ENCODE data around the gene CCDC50. TPM values are rescaled to one million over a fixed set of nuclear protein-coding genes. Genes with fewer than 3 reads are reported as not detected.

CCDC50 gene
- total and polyA plus RNA-seq, 8 donors: 17.6 to 226 (median 67.9) TPM

- WGBS, 5 donors: 82 to 95% (median 91%) methylated on average over 5 of the region's 5 CpGs
- no peak overlapping the region for H3K4me3 ChIP-seq
- no peak overlapping the region for H3K27ac ChIP-seq
- TF ChIP-seq POLR2AphosphoS5 (IDR thresholded peaks at IDR 0.05): no peak
- TF ChIP-seq POLR2A (IDR thresholded peaks at IDR 0.05): no peak
- TF ChIP-seq EP300 (IDR thresholded peaks at IDR 0.05): no peak
- TF ChIP-seq CTCF (IDR thresholded peaks at IDR 0.05): no peak
- H3K9me3 ChIP-seq: no peaks in the 10 kb centered on the region
- intact Hi-C loops (cut with DNase I; ENCODE audit: low total_unique reads): no loop called here
- no peak for DNase-seq
- H3K4me1 ChIP-seq: no peaks in the 10 kb centered on the region
- H3K27me3 ChIP-seq: no peaks in the 10 kb centered on the region
- no peaks in the 10 kb centered on the region for H3K36me3 ChIP-seq
These were observed 8.9 kb upstream of the CCDC50 start for GRCh38 chr3:191320316-191320715.

GRCh38 chr3:191321019-191321767 lies 8.0 kb upstream of the CCDC50 start:
- H3K9me3 ChIP-seq: no peaks in the 10 kb centered on the region
- no peak overlapping the region for H3K27ac ChIP-seq
- no peak for DNase-seq
- WGBS, 5 donors: 84 to 93% (median 88%) methylated on average over 4 of the region's 4 CpGs
- H3K4me3 ChIP-seq: no peak overlapping the region
- no peaks in the 10 kb centered on the region for H3K4me1 ChIP-seq
- intact Hi-C loops (cut with DNase I; ENCODE audit: low total_unique reads): no loop called here
- TF ChIP-seq EP300 (IDR thresholded peaks at IDR 0.05) (no peak), POLR2A (IDR thresholded peaks at IDR 0.05) (no peak), POLR2AphosphoS5 (IDR thresholded peaks at IDR 0.05) (no peak), CTCF (IDR thresholded peaks at IDR 0.05) (no peak)
- H3K36me3 ChIP-seq: no peaks in the 10 kb centered on the region
- H3K27me3 ChIP-seq: no peaks in the 10 kb centered on the region

- intact Hi-C loops (cut with DNase I; ENCODE audit: low total_unique reads): no loop called here
- Histone ChIP-seq H3K9me3 (no peaks in the 10 kb centered on the region), H3K27ac (no peak overlapping the region), H3K36me3 (no peaks in the 10 kb centered on the region), H3K4me3 (no peak overlapping the region), H3K27me3 (no peaks in the 10 kb centered on the region), H3K4me1 (peaks cover 6 to 11% (median 7%) of the 10 kb centered on the region in 4 donors)
- no peak for TF ChIP-seq EP300 (IDR thresholded peaks at IDR 0.05)
- no peak for TF ChIP-seq POLR2A (IDR thresholded peaks at IDR 0.05)
- no peak for TF ChIP-seq POLR2AphosphoS5 (IDR thresholded peaks at IDR 0.05)
- no peak for TF ChIP-seq CTCF (IDR thresholded peaks at IDR 0.05)
- DNase-seq: no peak
- WGBS, 5 donors: 93 to 100% (median 94%) methylated on average over 2 of the region's 2 CpGs
These were observed 4.3 kb upstream of the CCDC50 start for GRCh38 chr3:191324936-191325335.

GRCh38 chr3:191327526-191327925 lies 1.7 kb upstream of the CCDC50 start:
- TF ChIP-seq CTCF (IDR thresholded peaks at IDR 0.05) (no peak), POLR2A (IDR thresholded peaks at IDR 0.05) (no peak), POLR2AphosphoS5 (IDR thresholded peaks at IDR 0.05) (no peak), EP300 (IDR thresholded peaks at IDR 0.05) (no peak)
- no peaks in the 10 kb centered on the region for H3K27me3 ChIP-seq

More at GRCh38 chr3:191327526-191327925, 1.7 kb upstream of the CCDC50 start:
- no peaks in the 10 kb centered on the region for H3K9me3 ChIP-seq
- DNase-seq: no peak
- intact Hi-C loops (cut with DNase I; ENCODE audit: low total_unique reads): no loop called here
- 46 to 83% (median 64%) methylated on average over 2 of the region's 2 CpGs for WGBS, 5 donors
- H3K4me3 ChIP-seq: no peak overlapping the region
- peaks cover 18 to 32% (median 23%) of the 10 kb centered on the region in 4 donors for H3K4me1 ChIP-seq
- no peaks in the 10 kb centered on the region for H3K36me3 ChIP-seq
- no peak overlapping the region for H3K27ac ChIP-seq

Data from stomach (tissue), 9 donors.